HG03060 (cell line): ENCODE measurements around the gene CADPS2.

Experiments used
- ATAC-seq: cut with Tn5 transposase; IDR thresholded peaks from one replicate; pipeline ENCODE4 v1.9.1; 2021; ENCODE audit warnings: low read depth, moderate number of reproducible peaks; ENCODE audit not compliant: unreplicated experiment

Gene CADPS2

DNA sequence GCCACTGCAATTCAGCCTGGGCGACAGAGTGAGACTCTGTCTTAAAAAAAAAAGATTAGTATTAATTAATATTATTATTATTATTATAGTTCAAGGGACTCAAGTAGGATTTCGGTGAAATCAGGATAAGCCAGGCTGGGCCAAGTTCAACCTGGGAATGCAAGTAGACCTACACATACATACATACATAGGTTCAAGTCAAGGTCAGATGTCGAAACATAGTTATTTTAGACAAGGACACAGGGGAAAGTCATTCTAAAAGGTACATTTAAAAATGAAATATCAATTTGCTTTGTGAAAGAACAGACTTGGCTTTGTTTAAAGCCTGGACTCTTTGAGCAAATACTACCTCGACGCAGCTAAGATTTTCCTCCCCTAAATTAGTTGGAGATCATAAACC, 336.7 kb downstream of the CADPS2 start:
- no peak for ATAC-seq

DNA sequence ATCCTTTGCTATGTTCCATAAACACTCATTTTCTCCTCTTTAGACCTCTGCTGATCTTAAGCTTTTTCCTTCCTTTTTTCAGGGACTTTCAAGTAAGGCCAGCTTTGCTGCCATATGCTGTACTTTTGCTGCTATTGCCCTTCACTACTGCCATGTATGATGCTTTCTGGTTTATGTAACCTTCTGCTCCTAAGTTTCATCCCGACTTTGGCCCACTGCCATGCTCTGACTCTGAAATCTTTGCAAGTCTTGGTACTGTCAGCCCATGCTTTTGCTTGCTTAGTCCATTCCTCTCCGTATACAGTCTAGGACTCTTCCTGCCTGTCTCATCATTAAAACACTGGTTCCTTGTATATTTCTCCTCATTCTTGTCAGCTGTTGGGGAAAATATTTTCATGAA, 339.8 kb downstream of the CADPS2 start:
- ATAC-seq = no peak

DNA sequence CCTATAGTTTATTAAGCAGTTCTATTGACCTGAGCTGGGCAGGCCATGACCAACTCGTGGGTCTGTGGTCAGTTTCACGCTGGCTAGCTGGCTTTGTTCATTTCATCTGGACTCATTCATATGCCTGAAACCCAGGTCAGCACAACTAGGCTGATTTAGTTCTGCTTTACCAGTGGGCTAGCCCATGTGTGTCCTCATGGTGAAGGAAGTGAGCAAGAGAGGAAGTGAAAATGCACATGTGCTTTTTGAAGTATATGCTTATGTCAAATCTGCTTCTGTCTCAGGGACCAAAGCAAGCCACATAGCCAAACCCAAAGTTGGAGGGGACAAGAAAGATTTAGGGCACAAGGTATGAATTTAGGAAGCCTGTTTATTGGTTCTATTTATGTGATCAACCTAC, 341.8 kb downstream of the CADPS2 start:
- ATAC-seq = peak; percentile 98

DNA sequence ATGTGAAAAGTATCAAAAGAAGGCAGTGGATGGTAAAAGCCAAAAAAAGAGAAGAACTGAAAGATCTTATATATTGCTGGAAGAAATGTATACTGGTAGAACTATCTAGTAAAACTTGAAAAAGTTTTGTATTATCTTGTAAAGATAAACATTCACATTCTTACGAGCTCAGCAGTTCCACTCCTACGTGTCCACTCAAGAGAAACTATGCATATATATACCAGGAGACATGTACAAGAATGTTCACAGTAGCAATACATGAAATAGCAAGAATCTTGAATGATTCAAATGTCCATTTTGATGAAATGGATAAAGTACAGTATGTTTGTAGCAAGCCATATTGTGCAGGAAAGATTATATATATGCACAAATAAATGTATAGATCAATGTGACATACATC, 342.4 kb downstream of the CADPS2 start:
- no peak for ATAC-seq

DNA sequence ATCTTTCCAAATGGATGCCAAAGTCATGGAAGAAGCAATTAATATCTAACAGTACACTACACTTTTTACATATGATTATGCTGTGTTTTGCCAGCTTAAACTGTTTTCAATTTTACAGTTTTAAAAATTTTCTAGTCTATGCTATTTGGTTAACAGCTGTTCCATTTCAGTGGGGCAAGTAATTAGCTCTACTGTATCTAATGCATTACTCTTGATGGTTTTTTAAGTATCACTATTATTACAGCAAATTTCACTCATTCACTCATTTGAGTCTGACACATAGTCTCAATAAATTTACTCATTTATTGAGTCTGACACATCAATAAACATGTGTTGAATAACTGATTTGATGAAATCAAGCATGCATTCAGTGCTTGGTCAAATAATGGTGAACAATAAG, 343.1 kb downstream of the CADPS2 start:
- no peak for ATAC-seq

DNA sequence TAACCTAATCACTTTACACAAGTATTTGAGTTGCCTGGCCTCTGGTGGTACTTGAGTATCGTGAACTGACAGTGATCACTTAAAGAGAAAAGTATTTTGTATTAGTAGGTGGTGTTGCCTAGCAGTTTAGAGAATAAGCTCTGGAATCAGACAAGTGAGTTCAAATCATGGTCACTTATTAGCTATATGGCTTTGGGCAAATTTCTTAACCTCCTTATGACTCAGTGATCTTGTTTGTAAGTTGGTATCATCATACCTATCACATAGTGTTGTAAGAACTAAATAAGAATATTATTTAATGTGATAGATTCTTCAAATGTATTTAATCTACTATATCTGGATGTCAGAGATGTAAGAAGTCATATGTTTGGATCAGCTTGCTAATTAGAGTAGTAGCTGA, 351.2 kb downstream of the CADPS2 start:
- ATAC-seq = no peak

DNA sequence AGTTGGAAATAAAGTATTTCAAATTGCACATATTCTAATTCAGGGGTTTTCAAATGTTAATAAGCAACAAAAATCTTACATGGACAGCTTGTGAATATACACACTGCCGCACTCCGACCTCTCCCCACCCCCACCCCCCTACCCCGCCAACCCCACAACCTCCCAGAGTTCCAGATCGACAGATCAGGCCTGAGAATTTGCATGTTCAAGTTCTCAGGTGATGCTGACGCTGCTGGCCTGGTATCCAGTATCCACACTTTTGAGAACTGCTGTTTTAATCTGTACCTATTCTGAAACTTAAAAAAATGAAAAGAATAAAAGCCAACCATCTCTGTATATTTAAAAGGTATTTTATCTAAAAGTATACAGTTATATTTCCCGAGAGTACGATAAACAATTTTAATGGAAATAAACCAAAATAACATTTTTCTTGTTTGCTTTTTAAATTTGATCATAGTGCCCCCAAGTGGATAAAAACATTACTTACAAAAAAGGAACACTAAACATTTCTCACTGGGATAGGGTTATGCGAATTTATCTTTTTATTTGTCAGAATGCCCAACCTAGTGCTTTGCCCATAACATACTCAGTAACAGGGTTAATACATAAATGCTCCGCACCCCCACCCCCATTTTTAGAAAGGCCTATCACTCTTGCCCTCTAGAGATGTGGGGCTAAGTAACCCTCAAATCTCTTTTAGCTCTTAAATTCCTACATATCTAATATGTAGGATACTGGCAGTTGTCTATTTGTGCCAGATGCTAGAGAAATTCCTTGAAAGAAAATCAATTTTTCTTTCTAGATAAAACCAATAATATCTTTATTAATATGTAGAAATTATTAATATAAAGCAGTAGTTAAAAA, 353.6 kb downstream of the CADPS2 start:
- ATAC-seq = no peak

DNA sequence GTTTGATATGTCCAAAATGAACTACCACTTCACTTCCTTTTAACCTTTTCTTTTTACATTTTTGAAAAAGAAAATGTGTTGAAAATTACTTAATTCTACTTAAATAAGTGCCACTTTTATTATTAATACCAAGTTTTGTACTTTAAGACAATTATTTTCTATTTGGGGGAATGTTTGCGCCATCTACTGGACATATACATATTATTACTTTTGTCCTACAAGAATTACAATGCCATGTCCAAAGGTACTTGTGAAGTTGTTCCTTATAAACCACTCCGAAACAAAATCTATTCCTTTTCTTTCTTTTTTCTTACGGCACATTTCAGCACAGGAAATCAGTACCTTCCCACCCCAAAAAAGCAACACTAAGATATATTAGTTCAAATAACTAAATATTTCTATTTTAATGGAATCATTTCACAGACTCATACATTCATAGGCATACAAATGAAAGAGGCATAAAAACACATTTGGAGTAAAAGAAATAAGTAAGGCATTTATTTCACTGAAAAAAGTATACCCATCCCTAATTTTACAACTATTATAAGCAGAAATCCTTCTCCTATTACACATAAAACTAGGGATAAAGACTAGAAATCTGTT, 357.3 kb downstream of the CADPS2 start:
- no peak for ATAC-seq

DNA sequence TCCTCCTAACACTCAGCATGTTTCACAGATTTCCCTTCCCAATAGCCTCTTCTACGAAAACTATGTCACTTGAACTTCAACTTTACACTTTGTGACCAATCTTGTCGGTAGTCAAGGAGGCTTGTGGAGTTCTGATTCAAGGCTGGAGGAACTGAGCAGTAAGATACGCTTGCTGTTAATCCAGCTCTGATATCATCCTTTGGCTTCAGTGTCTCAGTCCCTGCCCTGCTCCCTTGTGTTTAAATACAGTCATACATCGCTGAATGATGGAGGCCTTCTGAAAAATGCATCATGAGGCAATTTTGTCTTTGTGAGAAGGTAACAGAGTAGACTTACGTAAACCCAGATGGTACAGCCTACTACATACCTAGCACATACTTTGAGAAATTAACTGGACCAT, 360.9 kb downstream of the CADPS2 start:
- ATAC-seq = no peak

DNA sequence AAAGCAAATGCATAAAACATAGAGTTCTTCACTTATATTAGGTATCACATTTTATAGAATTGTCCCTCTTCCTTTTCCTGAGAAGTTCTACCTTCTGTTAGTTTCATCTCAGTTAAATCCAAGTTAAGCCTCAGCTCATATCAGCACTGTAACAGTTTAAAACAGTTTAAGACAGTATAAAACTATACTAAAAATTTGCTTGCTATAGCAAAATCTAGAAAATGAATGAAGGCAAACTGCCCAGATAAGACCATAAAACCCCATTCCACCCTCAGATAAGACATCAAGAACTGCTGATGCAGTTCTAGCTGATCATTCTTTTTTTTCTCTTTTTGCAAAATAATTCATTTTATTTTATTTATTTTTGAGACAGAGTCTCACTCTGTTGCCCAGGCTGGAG, 364.5 kb downstream of the CADPS2 start:
- ATAC-seq = no peak

DNA sequence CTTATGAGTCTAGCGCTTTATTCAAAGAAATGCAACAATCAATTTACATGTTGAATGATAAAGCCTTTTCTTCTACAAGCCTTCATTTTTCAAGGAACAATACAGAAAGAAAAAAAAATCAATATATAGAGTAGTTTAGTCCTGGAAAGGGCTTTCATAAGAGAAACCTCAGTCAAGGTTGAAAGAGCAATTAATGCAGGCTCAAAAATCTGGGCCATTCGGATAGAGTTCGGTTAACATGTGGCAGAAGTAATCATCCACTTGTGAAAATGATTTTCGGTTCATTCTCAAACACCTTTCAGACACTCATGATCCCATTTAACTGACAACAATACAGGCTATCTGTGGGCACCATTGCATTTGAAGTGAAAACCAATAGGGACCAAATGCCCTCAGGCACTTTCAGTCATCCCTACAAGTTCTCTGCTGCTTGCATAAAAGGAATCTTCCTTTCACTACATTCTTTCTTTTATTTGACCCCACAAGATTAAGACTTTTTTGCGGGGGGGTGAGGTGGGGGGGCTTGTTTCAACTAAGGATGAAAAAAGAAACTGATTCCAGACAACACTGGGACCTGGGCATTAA, 365.2 kb downstream of the CADPS2 start:
- ATAC-seq = no peak

DNA sequence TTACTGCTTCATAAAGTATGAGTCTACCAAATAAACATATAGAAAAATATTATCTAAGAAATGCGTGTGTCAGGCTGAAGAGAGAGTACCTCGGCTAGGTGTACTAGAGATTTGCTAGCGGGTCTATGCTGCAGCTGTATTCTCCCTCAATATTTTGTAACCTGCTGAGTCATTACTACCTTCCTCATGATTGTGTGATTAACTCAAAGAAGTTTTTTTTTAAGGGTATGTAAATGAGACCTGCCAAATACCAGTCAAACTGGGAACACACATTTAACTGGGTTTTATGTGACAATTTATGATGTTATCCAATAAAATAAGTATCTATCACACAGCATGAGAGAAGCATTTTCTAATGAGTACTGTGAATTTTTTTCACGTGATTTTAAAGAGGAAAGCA, 367.8 kb downstream of the CADPS2 start:
- peak; percentile 54 for ATAC-seq

DNA sequence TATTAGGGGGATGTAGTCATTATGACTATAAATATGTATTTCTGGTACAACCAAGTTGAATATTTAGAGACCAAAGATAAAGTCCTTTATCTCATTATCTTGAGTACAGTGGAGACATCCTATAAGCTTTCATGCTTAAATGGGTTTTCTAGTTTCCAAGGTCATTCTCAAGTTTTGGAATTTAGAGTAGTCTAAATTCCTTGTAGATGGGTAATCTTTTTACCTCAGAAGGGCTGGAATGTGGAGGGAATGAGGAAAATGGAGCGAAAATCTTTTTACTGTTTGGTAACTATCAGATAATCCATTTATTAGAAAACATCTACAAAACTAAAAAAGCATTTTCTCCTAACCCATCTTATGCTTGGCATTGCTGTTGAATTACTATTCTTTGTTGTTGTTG, 368.7 kb downstream of the CADPS2 start:
- ATAC-seq = no peak

DNA sequence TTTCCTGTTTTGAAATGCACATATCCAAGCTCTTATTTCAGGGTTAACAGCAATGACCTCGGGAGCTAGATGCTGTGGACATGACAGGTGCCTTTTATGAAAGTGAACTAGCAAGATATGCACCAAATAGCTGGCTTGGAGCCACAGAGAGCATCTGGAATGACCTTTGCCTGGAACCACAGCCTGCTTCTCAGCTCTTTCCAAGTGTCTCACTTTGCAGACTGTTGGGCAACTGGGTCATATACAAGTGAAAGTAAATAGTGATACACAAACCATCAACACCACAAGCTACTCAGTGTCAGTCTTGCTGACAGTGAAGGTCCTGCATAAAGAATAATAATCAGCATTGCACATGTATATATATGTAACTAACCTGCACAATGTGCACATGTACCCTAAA, 370.9 kb downstream of the CADPS2 start:
- ATAC-seq = no peak

DNA sequence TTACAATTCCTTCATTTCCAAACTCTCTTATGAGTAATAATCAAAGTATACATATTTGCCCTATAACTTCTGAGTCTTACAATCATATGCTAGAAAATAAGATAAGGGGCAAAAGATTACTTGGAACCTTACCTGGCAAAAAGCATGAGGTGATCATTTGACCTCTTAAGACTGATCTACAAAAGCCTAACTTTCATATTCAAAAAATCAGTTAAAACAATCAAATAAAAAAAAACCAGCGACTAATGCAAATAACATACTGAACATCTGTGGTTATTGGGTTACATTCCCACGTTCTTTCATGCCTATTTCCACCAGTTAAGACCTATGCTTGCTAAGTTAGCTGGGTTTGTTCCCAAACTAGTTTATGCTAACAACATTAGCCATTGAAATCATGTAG, 375.0 kb downstream of the CADPS2 start:
- ATAC-seq = no peak

DNA sequence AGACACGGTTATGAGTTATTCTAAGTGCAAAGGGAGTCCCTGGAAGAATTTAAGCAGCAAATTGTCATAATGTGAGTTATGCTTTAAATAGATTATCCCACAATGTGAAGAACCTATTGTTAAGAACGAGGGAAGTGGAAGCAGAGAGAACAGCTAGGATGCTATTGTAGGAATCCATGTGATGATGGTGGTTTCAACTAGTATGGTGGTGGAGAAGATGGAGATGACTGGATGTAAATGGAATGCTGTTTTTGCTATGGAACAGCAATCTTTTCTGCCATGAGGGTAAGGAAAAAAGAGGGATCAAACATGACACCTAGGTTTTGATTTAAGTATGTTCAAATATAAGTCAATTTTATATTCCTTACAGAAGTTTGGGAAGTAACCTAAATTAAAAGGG, 378.7 kb downstream of the CADPS2 start:
- no peak for ATAC-seq

DNA sequence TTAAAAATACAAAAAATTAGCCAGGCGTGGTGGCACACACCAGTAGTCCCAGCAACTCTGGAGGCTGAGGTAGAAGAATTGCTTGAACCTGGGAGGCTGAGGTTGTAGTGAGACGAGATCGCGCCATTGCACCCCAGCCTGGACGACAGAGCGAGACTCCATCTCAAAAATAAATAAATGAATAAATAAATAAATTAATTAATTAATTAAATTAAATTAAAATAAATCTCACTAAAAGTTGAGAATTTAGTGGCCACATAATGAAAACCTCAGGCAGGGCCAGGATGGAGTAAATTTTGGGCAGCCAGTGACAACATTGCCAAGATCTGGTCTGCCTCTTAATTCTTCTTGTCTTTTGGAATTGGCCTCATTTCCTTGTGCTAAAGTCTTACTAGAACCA, 394.3 kb downstream of the CADPS2 start:
- ATAC-seq = no peak

DNA sequence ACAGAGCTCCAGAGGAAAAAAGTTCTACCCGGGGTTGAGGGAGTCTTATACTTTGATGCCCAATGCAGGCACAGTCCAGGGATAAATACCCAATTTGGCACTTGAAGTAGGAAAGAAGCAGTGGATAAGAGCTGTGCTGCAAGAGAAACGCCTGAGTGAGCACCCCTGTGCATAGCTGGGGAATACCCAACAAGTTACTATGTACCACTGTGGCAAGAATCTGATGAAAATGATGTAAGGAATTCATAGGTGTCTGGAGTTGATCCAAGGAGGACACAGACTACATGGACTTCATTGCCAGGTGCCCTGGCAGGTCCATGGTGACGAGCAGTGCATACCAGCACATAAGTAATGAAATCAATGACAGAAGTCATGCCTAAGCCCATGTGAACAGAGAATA, 398.0 kb downstream of the CADPS2 start:
- ATAC-seq = no peak

DNA sequence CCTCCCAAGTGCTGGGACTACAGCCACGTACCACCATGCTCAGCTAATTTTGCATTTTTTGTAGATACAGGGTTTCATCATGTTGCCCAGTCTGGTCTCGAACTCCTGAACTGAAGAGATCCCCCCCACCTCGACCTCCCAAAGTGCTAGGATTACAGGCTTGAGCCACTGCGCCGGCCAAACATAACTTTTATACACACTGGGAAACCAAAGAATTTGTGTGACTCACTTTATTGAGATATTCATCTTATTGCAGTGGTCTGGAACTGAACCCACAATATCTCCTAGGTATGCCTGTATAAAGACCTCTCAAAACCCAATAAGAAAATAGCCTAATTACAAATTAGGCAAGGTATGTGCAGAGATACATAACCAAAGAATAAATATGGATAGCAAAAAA, 399.1 kb downstream of the CADPS2 start:
- no peak for ATAC-seq

DNA sequence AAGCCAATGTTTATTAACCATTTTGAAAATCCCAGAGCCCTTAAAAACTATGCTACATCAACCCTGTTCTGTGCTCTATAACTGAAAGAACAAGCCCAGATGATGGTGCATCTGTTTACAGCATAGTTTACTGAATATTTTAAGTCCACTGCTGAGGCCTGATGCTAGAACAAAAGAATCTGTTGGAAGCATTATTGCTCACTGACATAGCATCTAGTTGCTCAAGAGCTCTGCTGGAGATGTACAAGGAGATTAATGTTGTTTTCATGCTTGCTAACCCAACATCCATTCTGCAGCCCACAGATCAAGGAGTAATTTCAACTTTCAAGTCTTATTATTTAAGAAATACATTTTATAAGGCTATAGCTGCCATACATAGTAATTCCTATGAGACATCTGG, 400.4 kb downstream of the CADPS2 start:
- no peak for ATAC-seq

DNA sequence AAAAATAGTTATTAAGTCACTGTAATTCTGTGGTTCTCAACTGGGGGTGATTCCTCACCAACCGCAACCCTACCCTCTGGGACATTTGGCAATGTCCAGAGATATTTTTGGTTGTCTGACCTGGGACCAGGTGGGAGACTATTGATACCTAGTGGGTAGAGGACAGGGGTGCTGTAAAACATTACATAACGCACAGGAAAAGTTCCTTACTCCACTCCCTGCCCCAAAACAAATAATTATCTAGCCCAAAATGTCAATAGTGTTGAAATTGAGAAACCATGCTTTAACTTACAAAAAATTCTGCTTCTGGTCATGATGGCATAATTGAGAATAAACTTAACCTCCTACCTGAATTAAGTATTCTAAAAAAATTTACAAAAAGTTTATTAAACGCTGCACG, 404.0 kb downstream of the CADPS2 start:
- no peak for ATAC-seq

DNA sequence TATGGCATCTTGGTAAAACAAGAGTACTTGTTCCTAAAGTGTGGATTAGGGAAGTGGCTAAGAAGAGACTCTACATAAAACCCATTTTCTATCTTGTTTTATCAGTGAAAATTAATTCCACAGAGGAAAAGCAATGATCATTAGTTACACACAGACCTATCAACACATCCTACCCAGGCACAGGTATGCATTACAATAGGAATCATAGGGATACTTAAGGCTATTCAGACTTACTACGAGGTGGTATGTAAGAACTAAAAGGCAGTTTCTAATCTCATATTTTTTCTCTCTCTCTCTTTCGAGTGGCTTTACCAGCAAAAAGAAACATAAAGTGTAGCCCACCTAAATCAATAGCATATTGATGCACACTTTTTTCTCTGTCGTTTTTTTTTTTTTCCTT, 415.4 kb downstream of the CADPS2 start:
- ATAC-seq = no peak
